GM10266 (cell line): ENCODE measurements around the gene PANK2.
"Not testable (repeated sequence)": the region's sequence is repeated elsewhere in the genome, so short reads cannot be mapped to it uniquely, and the experiment has no call there.

Experiments
- DNase-seq: peaks from one replicate; pipeline ENCODE4 v3.0.0; 2012; ENCODE audit errors: extremely low spot score
- CTCF ChIP-seq: IDR thresholded peaks from 2 replicates; pipeline ENCODE4 v1.5.1; 2012; ENCODE audit warnings: mild to moderate bottlenecking, low read depth; ENCODE audit not compliant: control insufficient read depth, insufficient read depth; ENCODE audit errors: missing control alignments

Gene PANK2

GRCh38 chr20:3871550-3872265 lies 17.5 kb upstream of the PANK2 start:
- no peak for DNase-seq
- TF ChIP-seq CTCF, result no peak

GRCh38 chr20:3873507-3873906 lies 15.7 kb upstream of the PANK2 start:
- no peak for DNase-seq

GRCh38 chr20:3874194-3874844 lies 14.9 kb upstream of the PANK2 start:
- no peak for DNase-seq
- TF ChIP-seq CTCF, result no peak

More at GRCh38 chr20:3873507-3873906, 15.7 kb upstream of the PANK2 start:
- no peak for TF ChIP-seq CTCF

- no peak for DNase-seq
- TF ChIP-seq CTCF, result no peak
Observed at GRCh38 chr20:3875378-3875974, 13.7 kb upstream of the PANK2 start.

GRCh38 chr20:3876000-3876399 lies 13.2 kb upstream of the PANK2 start:
- TF ChIP-seq CTCF, result no peak
- no peak for DNase-seq

GRCh38 chr20:3876676-3877075 lies 12.5 kb upstream of the PANK2 start:
- no peak for DNase-seq

GRCh38 chr20:3878921-3879274 lies 10.3 kb upstream of the PANK2 start:
- not testable (repeated sequence) for DNase-seq

More at GRCh38 chr20:3876676-3877075, 12.5 kb upstream of the PANK2 start:
- TF ChIP-seq CTCF, result no peak
